ENCODE data around the gene KRTAP29-1.

DNA sequence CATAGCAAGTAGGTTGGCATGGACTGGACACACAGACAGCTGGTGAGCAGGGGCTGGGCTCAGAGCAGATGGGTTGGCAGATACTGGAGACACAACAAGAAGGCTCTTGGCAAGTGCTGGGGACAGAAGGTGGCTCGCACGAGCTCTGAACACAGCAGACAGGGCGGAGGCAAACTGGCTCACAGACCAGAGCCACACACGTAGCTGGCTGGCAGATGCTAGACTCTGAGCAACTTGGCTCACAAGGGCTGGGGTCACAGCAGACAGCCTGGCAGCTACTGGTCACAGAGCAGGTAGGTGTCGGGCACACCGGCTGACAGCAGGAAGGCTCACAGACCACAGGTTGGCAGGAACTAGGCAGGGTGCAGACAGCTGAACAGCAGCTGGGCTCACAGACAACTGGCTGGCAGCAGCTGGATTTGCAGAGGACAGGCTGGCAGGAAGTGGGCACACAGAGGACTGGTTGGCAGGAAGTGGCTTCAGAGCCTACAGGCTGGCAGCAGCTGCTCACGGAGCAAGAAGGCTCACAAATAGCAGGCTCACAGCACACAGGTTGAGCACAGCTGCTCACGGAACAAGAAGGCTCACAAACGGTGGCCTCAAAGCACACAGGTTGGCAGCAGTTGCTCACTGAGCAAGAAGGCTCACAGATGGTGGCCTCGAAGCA, 5.7 kb upstream of the KRTAP29-1 start:
- no peak for TF ChIP-seq EZH2 (IDR thresholded peaks at IDR 0.05; ENCODE audit: low read depth)
- TF ChIP-seq, protein P1, sequence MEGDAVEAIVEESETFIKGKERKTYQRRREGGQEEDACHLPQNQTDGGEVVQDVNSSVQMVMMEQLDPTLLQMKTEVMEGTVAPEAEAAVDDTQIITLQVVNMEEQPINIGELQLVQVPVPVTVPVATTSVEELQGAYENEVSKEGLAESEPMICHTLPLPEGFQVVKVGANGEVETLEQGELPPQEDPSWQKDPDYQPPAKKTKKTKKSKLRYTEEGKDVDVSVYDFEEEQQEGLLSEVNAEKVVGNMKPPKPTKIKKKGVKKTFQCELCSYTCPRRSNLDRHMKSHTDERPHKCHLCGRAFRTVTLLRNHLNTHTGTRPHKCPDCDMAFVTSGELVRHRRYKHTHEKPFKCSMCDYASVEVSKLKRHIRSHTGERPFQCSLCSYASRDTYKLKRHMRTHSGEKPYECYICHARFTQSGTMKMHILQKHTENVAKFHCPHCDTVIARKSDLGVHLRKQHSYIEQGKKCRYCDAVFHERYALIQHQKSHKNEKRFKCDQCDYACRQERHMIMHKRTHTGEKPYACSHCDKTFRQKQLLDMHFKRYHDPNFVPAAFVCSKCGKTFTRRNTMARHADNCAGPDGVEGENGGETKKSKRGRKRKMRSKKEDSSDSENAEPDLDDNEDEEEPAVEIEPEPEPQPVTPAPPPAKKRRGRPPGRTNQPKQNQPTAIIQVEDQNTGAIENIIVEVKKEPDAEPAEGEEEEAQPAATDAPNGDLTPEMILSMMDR (conservative IDR thresholded peaks at IDR 0.05) = no peak

Measured in PC-9 (cell line).